ENCODE measurements around the gene INMT. TPM values are rescaled to one million over a fixed set of nuclear protein-coding genes. Genes with fewer than 3 reads are reported as not detected.

The INMT gene
- total RNA-seq, 2 donors from 2014 or later = 47.7 to 94.5 TPM

DNA sequence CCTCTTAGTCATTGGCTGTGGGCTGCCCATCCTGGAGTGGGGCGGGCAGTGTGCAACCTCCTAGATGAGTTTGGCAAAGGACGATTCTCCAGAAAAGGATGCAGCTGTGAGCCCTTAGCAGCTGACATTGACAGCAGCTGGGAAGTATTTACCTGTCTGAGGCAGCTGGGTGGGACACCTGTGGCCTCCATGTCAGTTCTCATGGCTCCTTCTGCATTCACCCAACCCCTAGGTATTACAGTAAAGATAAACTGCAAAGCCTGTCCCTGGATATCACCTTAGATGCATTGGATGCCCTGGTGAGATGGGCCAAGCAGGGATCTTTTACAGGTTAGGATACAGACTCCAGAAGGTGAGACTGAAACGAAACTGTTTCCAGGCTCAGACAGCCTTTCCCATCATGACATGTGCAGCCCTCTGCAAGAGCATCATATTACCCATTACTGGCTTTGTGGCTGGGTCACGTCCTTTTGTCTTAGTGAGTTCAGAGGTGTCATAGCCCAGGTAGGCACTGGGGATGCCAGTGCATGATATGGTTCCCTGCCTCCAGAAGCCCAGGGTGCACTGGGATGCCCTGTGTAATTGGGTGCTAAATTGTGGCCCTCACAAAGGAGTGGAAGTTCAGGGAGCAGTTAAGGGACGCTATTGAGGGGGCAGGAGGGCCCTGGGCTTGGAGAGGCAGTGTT, 48.2 kb downstream of the INMT start:
- no peak for DNase-seq
- intact Hi-C loops (cut with DNase I) = loop anchor here (1.0 to 5.0 kb wide), 3 partner anchors 137 to 322 kb away; no protein-coding TSS in a partner anchor
- peak in 1 of 2 donors; percentile 44 for ATAC-seq

DNA sequence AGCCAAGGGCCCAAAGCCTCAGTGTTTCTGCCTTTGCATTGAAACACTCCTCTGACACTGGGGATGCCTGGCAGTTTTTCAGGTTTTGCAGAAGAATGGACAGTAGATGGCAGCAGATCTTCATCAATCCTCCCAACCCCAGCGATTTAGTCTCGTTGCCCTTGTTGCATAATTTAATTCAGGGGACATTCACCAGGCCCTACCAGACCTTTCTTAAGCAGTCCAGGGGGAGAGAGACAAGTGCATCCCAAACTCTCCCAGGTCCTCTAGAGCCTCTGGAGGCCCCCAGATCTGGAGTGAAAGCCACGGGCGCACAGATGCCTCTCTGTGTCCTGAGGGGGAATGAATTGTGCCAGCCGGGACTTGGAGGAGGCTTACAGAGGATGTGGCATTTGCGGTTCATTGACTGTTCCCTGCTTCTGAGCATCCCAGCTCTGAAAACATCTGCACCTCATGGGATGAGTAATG, 48.9 kb downstream of the INMT start:
- peak; percentile 68 to 72 for ATAC-seq
- DNase-seq = peak; percentile 47
- intact Hi-C loops (cut with DNase I) = loop anchor here (1.0 to 5.0 kb wide), 3 partner anchors 136 to 321 kb away; no protein-coding TSS in a partner anchor

DNA sequence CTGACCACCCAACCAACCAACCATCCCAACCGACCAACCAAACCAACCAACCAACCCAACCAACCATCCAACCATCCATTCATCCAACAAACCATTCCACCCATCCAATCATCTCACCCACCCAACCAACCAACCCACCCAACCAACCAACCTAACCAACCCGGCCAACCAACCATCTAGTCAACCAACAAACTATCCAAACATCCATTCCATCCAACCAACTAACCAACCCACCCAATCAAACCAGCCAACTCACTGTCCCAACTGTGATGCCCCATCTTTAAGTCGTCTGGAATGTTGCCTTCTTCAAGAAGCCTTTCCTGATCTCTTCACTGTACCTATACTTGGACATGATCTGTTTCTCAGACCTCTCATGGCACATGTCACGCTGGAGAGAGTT, 50.9 kb downstream of the INMT start:
- intact Hi-C loops (cut with DNase I) = loop anchor here in 1 of 2 donors (5.0 kb wide), 1 partner anchor 134 kb away; no protein-coding TSS in a partner anchor
- ATAC-seq = no peak
- no peak for DNase-seq

DNA sequence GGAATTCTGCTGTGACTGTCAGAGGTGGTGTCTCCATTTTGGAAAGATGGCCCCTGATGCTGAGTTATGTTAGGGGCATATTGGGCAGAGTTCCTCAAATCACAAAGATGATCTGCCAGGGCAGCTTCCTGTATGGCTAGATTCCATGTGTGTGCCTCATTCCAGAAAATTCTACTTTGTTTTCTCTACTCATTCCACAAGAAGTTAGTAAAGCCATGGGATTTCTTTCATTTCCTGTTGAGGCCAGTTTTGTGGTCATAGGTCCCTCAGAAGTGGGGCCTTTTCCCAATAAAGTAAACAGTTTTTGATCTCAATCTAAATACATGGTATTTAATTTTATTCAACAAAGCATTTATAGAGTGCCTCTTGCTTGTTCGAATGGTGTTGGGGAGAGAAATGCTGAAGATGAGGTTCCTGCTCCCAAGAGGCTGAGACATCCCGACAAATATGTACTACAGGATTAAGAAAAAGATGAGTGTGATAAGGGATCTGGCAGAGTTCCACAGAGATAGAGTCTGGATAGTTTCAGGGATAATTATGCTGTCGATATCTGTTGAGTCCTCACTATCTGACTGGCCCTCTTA, 52.2 kb downstream of the INMT start:
- ATAC-seq = no peak
- intact Hi-C loops (cut with DNase I) = loop anchor here in 1 of 2 donors (5.0 kb wide), 1 partner anchor 133 kb away; no protein-coding TSS in a partner anchor
- no peak for DNase-seq

DNA sequence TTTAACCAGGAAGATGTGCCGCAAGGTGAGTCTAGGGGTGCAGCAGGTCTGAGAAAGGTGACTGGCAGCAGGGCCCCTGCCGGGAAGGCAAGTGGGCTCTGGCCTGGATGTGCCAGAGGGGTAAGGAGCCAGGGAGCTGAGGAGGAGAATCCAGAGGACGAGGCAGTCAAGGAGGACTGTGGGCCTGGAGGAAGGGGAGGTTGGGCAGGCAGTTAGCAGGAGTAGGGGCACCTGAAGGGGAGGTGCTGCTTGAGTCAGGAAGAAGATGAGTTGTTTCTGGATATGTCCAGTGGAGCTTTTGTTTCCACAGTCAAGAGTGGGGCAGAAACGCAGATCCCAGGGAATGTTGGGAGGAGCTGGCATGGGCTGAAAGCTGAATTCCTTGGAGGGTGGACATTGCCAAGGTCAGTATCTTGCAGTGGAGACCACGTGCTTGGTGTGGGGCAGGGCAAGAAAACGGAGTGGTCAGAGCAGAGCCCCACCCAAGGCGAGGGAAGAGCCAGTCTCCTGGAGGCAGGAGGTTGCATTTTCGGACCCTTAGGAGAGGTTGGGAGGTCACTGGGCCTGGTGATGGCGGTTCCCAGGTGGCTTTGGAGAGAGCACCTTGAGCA, 53.3 kb downstream of the INMT start:
- DNase-seq = peak; percentile 35
- intact Hi-C loops (cut with DNase I) = no loop called here
- peak; percentile 66 to 77 for ATAC-seq

DNA sequence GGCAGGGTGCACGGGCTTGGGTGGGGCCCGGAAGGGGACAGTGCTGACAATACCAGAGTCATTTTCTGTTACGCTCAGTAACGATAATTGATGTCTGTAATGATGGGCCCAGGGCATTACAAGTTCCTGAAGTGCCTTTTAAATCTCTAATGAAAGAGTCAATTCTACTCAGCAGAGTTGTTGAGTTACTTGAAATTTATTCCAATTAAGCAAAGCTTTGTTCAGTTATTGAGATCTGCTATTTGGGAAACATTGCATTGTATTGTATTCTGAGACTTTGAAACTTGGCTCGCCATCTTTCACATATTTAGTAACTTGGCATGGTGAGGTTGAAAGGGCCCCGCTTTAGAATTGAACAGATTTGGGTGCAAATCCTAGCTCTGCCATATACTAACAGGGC, 54.0 kb downstream of the INMT start:
- intact Hi-C loops (cut with DNase I) = no loop called here
- ATAC-seq = no peak
- no peak for DNase-seq

Other genes with a start within 250 kb of the INMT start
- 10 to 100 TPM; 22.0 to 31.7 TPM for gene GGCT, start 247.3 kb upstream of the INMT start, total RNA-seq
- gene GARS1, start 157.3 kb upstream of the INMT start, total RNA-seq = 10 to 100 TPM; 38.8 to 62.0 TPM
- under 1 TPM; 0.16 to 0.44 TPM for gene CRHR2, start 69.7 kb upstream of the INMT start, total RNA-seq
- gene MINDY4, start 19.3 kb downstream of the INMT start, total RNA-seq = 1 to 10 TPM; 3.9 to 5.1 TPM
- 100 to 1,000 TPM; 244 to 352 TPM for gene AQP1, start 159.7 kb downstream of the INMT start, total RNA-seq
- not detected for gene GHRHR, start 211.8 kb downstream of the INMT start, total RNA-seq